Upper lobe of left lung (tissue), 6 donors: ENCODE data around the gene PUM2. TPM values are rescaled to one million over a fixed set of nuclear protein-coding genes. Genes with fewer than 3 reads are reported as not detected.
"Not testable (repeated sequence)": the region's sequence is repeated elsewhere in the genome, so short reads cannot be mapped to it uniquely, and the experiment has no call there.

Experiments used
- ATAC-seq, 2 donors: fragments of 200-7000 bp; cut with Tn5 transposase; one replicate each; pipeline ENCODE4 v1.9.1; 2022; ENCODE audit warnings: mild to moderate bottlenecking in 2 of 2, moderate library complexity in 2 of 2; ENCODE audit not compliant: low FRiP score in 2 of 2
- DNase-seq, 2 donors: peaks; one replicate each; pipeline ENCODE4 v3.0.0-alpha.2; 2019 to 2020
- H3K27ac ChIP-seq, 4 donors: fragments of 200-600 bp; sonication (generic); one replicate each; pipeline ENCODE4 v1.5.1; 2016 to 2019
- H3K27me3 ChIP-seq, 4 donors: fragments of 200-600 bp; sonication (generic); one replicate each; pipeline ENCODE4 v1.5.1; 2017 to 2019
- H3K36me3 ChIP-seq, 4 donors: fragments of 200-600 bp; sonication (generic); one replicate each; pipeline ENCODE4 v1.5.1; 2016 to 2019
- H3K4me1 ChIP-seq, 4 donors: fragments of 200-600 bp; sonication (generic); one replicate each; pipeline ENCODE4 v1.5.1; 2018 to 2019
- H3K4me3 ChIP-seq, 4 donors: fragments of 200-600 bp; sonication (generic); one replicate each; pipeline ENCODE4 v1.5.1; 2017 to 2019; ENCODE audit warnings: mild to moderate bottlenecking in 2 of 4, moderate library complexity in 1 of 4
- H3K9me3 ChIP-seq, 4 donors: fragments of 200-600 bp; sonication (generic); one replicate each; pipeline ENCODE4 v1.5.1; 2018 to 2019
- CTCF ChIP-seq, 6 experiments: fragments of 450-650 bp in 4 of 6; fragments of 200-600 bp in 2 of 6; sonication (generic) in 2 of 6; IDR thresholded peaks; one replicate each; pipeline ENCODE4 v1.5.1; 2016 to 2019; ENCODE audit warnings: antibody characterized with exemption in 6 of 6
- EP300 ChIP-seq, 4 donors: sonication (generic); formaldehyde crosslinking; IDR thresholded peaks; one replicate each; pipeline ENCODE4 v1.5.1; 2017; ENCODE audit warnings: antibody characterized with exemption in 4 of 4, control low read depth in 2 of 4
- POLR2A ChIP-seq, 4 donors: fragments of 450-650 bp; IDR thresholded peaks; one replicate each; pipeline ENCODE4 v1.5.1; 2016 to 2017; ENCODE audit warnings: antibody characterized with exemption in 4 of 4, mild to moderate bottlenecking in 2 of 4
- POLR2AphosphoS5 ChIP-seq, 2 donors: sonication (generic); formaldehyde crosslinking; IDR thresholded peaks; one replicate each; pipeline ENCODE4 v1.5.1; 2017; ENCODE audit warnings: antibody characterized with exemption in 2 of 2
- WGBS, 2 donors: methylation state at CpG; one replicate each; pipeline ENCODE4 v1.1.5; 2017 to 2018; 5-methylcytosine and 5-hydroxymethylcytosine counted together
- total RNA-seq, 6 donors: library from RNA; depleted of rRNA in 4 of 6; stranded (reverse); fragments of >200 nt in 4 of 6; gene quantifications; one replicate each; pipeline versions ENCODE4 v1.1.0 to v1.2.1, GENCODE V29; 2016 to 2021
- donor health status: DM: no; HTN: no; CAD: no; lungs with moderate emphysema.
- donor health status: DM: no; HTN: yes; CAD: no; lungs with severe emphysema.

PUM2 gene
- total RNA-seq, 6 donors from 2014 or later, result 33.1 to 114 (median 86.6) TPM

- ATAC-seq (no peak), DNase-seq (no peak)
- Histone ChIP-seq H3K4me1 (peaks cover 0 to 10% (median 3%) of the 10 kb centered on the region in 4 donors), H3K27ac (no peak overlapping the region), H3K27me3 (no peaks in the 10 kb centered on the region), H3K9me3 (no peaks in the 10 kb centered on the region), H3K4me3 (no peak overlapping the region), H3K36me3 (no peaks in the 10 kb centered on the region)
- no peak for TF ChIP-seq CTCF (IDR thresholded peaks at IDR 0.05)
- no peak for TF ChIP-seq POLR2A (IDR thresholded peaks at IDR 0.05)
- TF ChIP-seq EP300 (IDR thresholded peaks at IDR 0.05), result no peak
- TF ChIP-seq POLR2AphosphoS5 (IDR thresholded peaks at IDR 0.05), result no peak
- 79 to 95% methylated on average over 5 of the region's 5 CpGs for WGBS, 2 donors
These were observed 114.1 kb downstream of the PUM2 start for GRCh38 chr2:20236496-20236895.

GRCh38 chr2:20235655-20236305, 114.9 kb downstream of the PUM2 start:
- Histone ChIP-seq H3K27ac (no peak overlapping the region), H3K4me3 (no peak overlapping the region), H3K4me1 (peaks cover 0 to 14% (median 4%) of the 10 kb centered on the region in 4 donors), H3K27me3 (no peaks in the 10 kb centered on the region), H3K9me3 (no peaks in the 10 kb centered on the region), H3K36me3 (no peaks in the 10 kb centered on the region)
- 71 to 77% methylated on average over 8 to 10 of the region's 10 CpGs for WGBS, 2 donors
- TF ChIP-seq POLR2AphosphoS5 (IDR thresholded peaks at IDR 0.05) (no peak), CTCF (IDR thresholded peaks at IDR 0.05) (no peak), EP300 (IDR thresholded peaks at IDR 0.05) (no peak), POLR2A (IDR thresholded peaks at IDR 0.05) (no peak)
- DNase-seq, result peak in 1 of 2 donors; percentile 87
- ATAC-seq, result peak; percentile 22 to 73

- not testable (repeated sequence) for H3K36me3 ChIP-seq, H3K27ac ChIP-seq, H3K9me3 ChIP-seq, H3K27me3 ChIP-seq, ATAC-seq, DNase-seq, H3K4me3 ChIP-seq
- 80 to 83% methylated on average over 2 of the region's 2 CpGs for WGBS, 2 donors
- peaks cover 0 to 14% (median 4%) of the 10 kb centered on the region in 4 donors for H3K4me1 ChIP-seq
These were observed 116.0 kb downstream of the PUM2 start for GRCh38 chr2:20234597-20234996.

GRCh38 chr2:20232837-20233207, 117.8 kb downstream of the PUM2 start:
- DNase-seq, result no peak
- Histone ChIP-seq H3K9me3 (no peaks in the 10 kb centered on the region), H3K27ac (peak overlapping the region; percentile 10 to 71 (median 44)), H3K4me3 (no peak overlapping the region), H3K36me3 (no peaks in the 10 kb centered on the region), H3K4me1 (peaks cover 0 to 14% (median 4%) of the 10 kb centered on the region in 4 donors), H3K27me3 (no peaks in the 10 kb centered on the region)
- peak in 1 of 2 donors; percentile 83 for ATAC-seq
- WGBS, 2 donors, result 77 to 87% methylated on average over 5 of the region's 5 CpGs
- TF ChIP-seq CTCF (IDR thresholded peaks at IDR 0.05) (no peak), POLR2AphosphoS5 (IDR thresholded peaks at IDR 0.05) (peak in 1 of 2 donors; percentile 17)

- TF ChIP-seq EP300 (IDR thresholded peaks at IDR 0.05), result no peak
- peak in 1 of 4 donors; percentile 20 for TF ChIP-seq POLR2A (IDR thresholded peaks at IDR 0.05)
- TF ChIP-seq POLR2AphosphoS5 (IDR thresholded peaks at IDR 0.05), result peak in 1 of 2 donors; percentile 33
- no peak for TF ChIP-seq CTCF (IDR thresholded peaks at IDR 0.05)
- no peak overlapping the region for H3K4me3 ChIP-seq
- WGBS, 2 donors, result 55 to 70% methylated on average over 5 to 6 of the region's 6 CpGs
- H3K9me3 ChIP-seq, result no peaks in the 10 kb centered on the region
- DNase-seq (peak in 1 of 2 donors; percentile 80), ATAC-seq (peak; percentile 39 to 79)
- peak overlapping the region; percentile 11 to 71 (median 42) for H3K27ac ChIP-seq
- peaks cover 0 to 14% (median 4%) of the 10 kb centered on the region in 4 donors for H3K4me1 ChIP-seq
- no peaks in the 10 kb centered on the region for H3K27me3 ChIP-seq
- H3K36me3 ChIP-seq, result no peaks in the 10 kb centered on the region
These were observed 119.0 kb downstream of the PUM2 start for GRCh38 chr2:20231598-20232026.
